Ovary (tissue), 9 donors: ENCODE results near the gene DTX1. TPM values are rescaled to one million over a fixed set of nuclear protein-coding genes. Genes with fewer than 3 reads are reported as not detected.

Source experiments
- DNase-seq, 5 donors: peaks; one replicate each; pipeline ENCODE4 v3.0.0-alpha.2; 2019 to 2020
- H3K27ac ChIP-seq, 2 donors: fragments of 200-600 bp; one replicate each; pipeline versions ENCODE4 v1.5.1 to v1.8.0; 2019 to 2022
- H3K27me3 ChIP-seq: fragments of 200-600 bp; one replicate; pipeline ENCODE4 v1.8.0; 2022
- H3K36me3 ChIP-seq: fragments of 200-600 bp; sonication (generic); one replicate; pipeline ENCODE4 v1.5.1; 2019
- H3K4me1 ChIP-seq: one replicate; pipeline ENCODE4 v1.8.1; 2013; ENCODE audit warnings: mild to moderate bottlenecking, moderate library complexity; ENCODE audit not compliant: insufficient read depth
- H3K4me3 ChIP-seq: fragments of 200-600 bp; sonication (generic); one replicate; pipeline ENCODE4 v1.5.1; 2017
- H3K9me3 ChIP-seq, 2 donors: fragments of 200-600 bp in 1 of 2; sonication (generic) in 1 of 2; one replicate each; pipeline versions ENCODE4 v1.5.1 to v1.8.1; 2013 to 2019; ENCODE audit warnings: mild to moderate bottlenecking in 1 of 2, moderate library complexity in 1 of 2
- EP300 ChIP-seq: sonication (generic); formaldehyde crosslinking; IDR thresholded peaks from one replicate; pipeline ENCODE4 v1.6.1; 2017; ENCODE audit warnings: antibody characterized with exemption
- POLR2A ChIP-seq: fragments of 450-650 bp; IDR thresholded peaks from one replicate; pipeline ENCODE4 v1.6.1; 2017; ENCODE audit warnings: antibody characterized with exemption, mild to moderate bottlenecking, moderate library complexity
- WGBS, 3 donors: extraction: QIAGEN DNeasy Blood & Tissue Kit in 1 of 3; methylation state at CpG; one replicate each; pipeline versions ENCODE4 v1.1.5 to v1.1.7; 2013 to 2017; 5-methylcytosine and 5-hydroxymethylcytosine counted together
- intact Hi-C, 4 donors: fragments of 100-400 bp; cut with DNase I; formaldehyde crosslinking; loops; one replicate each; pipeline versions ENCODE4 v1.11.0 to v1.15.1; 2022 to 2023
- polyA plus RNA-seq, 2 donors: library from polyadenylated mRNA; stranded (reverse); fragments of 200-250 nt in 1 of 2; fragments of 350-450 nt in 1 of 2; fragmentation: Illumina TruSeq in 1 of 2; extraction: RNeasy Lipid Tissue Mini Kit (QIAGEN cat#74804) in 1 of 2; gene quantifications; one replicate each; pipeline ENCODE4 v1.2.3, GENCODE V29; 2013 to 2014
- total RNA-seq, 7 donors: library from RNA; depleted of rRNA in 2 of 7; stranded (reverse); fragments of >200 nt in 2 of 7; fragmentation: NEBNext Ultra II Directional in 3 of 7; extraction: Animal tissue kit (Norgen Biotek cat#: 25700) in 3 of 7; gene quantifications; one replicate each; pipeline versions ENCODE4 v1.1.0 to v1.2.4, GENCODE V29; 2016 to 2023
- TF ChIP-seq, protein P1 (sequence below), 3 donors: fragments of 450-650 bp in 2 of 3; fragments of 200-600 bp in 1 of 3; IDR thresholded peaks; one replicate each; pipeline versions ENCODE4 v1.5.1 to v1.8.0; 2016 to 2022; ENCODE audit warnings: antibody characterized with exemption in 3 of 3, mild to moderate bottlenecking in 1 of 3
- donor health status: DM: no; HTN: no; CAD: no; lungs with moderate emphysema.
- donor health status: DM: no; HTN: no; CAD: no.
- donor health status: Bipolar disorder and iron deficiency.
- donor health status: DM: yes; HTN: yes; CAD: no.
- donor health status: DM: no; HTN: no; CAD: no.
- donor health status: DM: yes; HTN: yes; CAD: no.

Gene DTX1
- total and polyA plus RNA-seq, 9 donors: 0.56 to 5.5 (median 1.6) TPM

GRCh38 chr12:113144806-113145205, 88.3 kb downstream of the DTX1 start:
- H3K27ac ChIP-seq: no peak overlapping the region
- intact Hi-C loops: no loop called here
- H3K4me1 ChIP-seq: no peaks in the 10 kb centered on the region
- WGBS, 3 donors: 67 to 79% (median 67%) methylated on average over 5 of the region's 5 CpGs
- H3K36me3 ChIP-seq: no peaks in the 10 kb centered on the region
- DNase-seq: no peak
- H3K4me3 ChIP-seq: no peak overlapping the region
- TF ChIP-seq, protein P1, sequence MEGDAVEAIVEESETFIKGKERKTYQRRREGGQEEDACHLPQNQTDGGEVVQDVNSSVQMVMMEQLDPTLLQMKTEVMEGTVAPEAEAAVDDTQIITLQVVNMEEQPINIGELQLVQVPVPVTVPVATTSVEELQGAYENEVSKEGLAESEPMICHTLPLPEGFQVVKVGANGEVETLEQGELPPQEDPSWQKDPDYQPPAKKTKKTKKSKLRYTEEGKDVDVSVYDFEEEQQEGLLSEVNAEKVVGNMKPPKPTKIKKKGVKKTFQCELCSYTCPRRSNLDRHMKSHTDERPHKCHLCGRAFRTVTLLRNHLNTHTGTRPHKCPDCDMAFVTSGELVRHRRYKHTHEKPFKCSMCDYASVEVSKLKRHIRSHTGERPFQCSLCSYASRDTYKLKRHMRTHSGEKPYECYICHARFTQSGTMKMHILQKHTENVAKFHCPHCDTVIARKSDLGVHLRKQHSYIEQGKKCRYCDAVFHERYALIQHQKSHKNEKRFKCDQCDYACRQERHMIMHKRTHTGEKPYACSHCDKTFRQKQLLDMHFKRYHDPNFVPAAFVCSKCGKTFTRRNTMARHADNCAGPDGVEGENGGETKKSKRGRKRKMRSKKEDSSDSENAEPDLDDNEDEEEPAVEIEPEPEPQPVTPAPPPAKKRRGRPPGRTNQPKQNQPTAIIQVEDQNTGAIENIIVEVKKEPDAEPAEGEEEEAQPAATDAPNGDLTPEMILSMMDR (IDR thresholded peaks at IDR 0.05): no peak
- TF ChIP-seq POLR2A (no peak), EP300 (no peak)
- H3K9me3 ChIP-seq: no peaks in the 10 kb centered on the region
- H3K27me3 ChIP-seq: no peaks in the 10 kb centered on the region

GRCh38 chr12:113145720-113146551, 89.4 kb downstream of the DTX1 start:
- TF ChIP-seq EP300 (no peak), POLR2A (no peak)
- TF ChIP-seq, protein P1 (IDR thresholded peaks at IDR 0.05): no peak
- Histone ChIP-seq H3K27me3 (no peaks in the 10 kb centered on the region), H3K27ac (no peak overlapping the region), H3K4me1 (no peaks in the 10 kb centered on the region), H3K9me3 (no peaks in the 10 kb centered on the region), H3K36me3 (no peaks in the 10 kb centered on the region), H3K4me3 (no peak overlapping the region)
- WGBS, 3 donors: 70 to 77% (median 72%) methylated on average over 12 of the region's 12 CpGs
- intact Hi-C loops: no loop called here
- no peak for DNase-seq

- Histone ChIP-seq H3K27me3 (no peaks in the 10 kb centered on the region), H3K9me3 (no peaks in the 10 kb centered on the region), H3K27ac (no peak overlapping the region), H3K4me1 (no peaks in the 10 kb centered on the region), H3K36me3 (no peaks in the 10 kb centered on the region), H3K4me3 (no peak overlapping the region)
- WGBS, 3 donors: 75 to 87% (median 77%) methylated on average over 2 of the region's 2 CpGs
- intact Hi-C loops: no loop called here
- no peak for TF ChIP-seq POLR2A
- TF ChIP-seq EP300: no peak
- TF ChIP-seq, protein P1 (IDR thresholded peaks at IDR 0.05): no peak
- DNase-seq: no peak
These were observed 90.5 kb downstream of the DTX1 start for GRCh38 chr12:113146999-113147398.

Other genes with a start within 250 kb of the DTX1 start
- 10 to 100 TPM in 2 of 7 donors, 1 to 10 TPM in 5; 5.2 to 14.8 (median 7.5) TPM for gene OAS1, start 149.8 kb upstream of the DTX1 start, total RNA-seq
- 10 to 100 TPM; 12.1 to 47.5 TPM for gene OAS1, start 149.8 kb upstream of the DTX1 start, polyA plus RNA-seq
- 10 to 100 TPM in 2 of 7 donors, 1 to 10 TPM in 5; 2.3 to 12.6 (median 7.6) TPM for gene OAS3, start 118.3 kb upstream of the DTX1 start, total RNA-seq
- 10 to 100 TPM in 1 of 2 donors, 1 to 10 TPM in 1; 8.1 to 26.2 TPM for gene OAS3, start 118.3 kb upstream of the DTX1 start, polyA plus RNA-seq
- gene OAS2, start 78.2 kb upstream of the DTX1 start, total RNA-seq: 1 to 10 TPM; 1.4 to 6.2 (median 2.9) TPM
- 10 to 100 TPM in 1 of 2 donors, 1 to 10 TPM in 1; 5.6 to 57.0 TPM for gene OAS2, start 78.2 kb upstream of the DTX1 start, polyA plus RNA-seq
- 1 to 10 TPM in 4 of 7 donors, under 1 TPM in 1, not detected in 2; 0.36 to 5.1 (median 1.3) TPM for gene RASAL1, start 79.0 kb downstream of the DTX1 start, total RNA-seq
- under 1 TPM; 0.05 to 0.42 TPM for gene RASAL1, start 79.0 kb downstream of the DTX1 start, polyA plus RNA-seq
- 10 to 100 TPM in 1 of 7 donors, 1 to 10 TPM in 3, under 1 TPM in 1, not detected in 2; 0.72 to 38.3 (median 1.6) TPM for gene CFAP73, start 93.0 kb downstream of the DTX1 start, total RNA-seq
- gene CFAP73, start 93.0 kb downstream of the DTX1 start, polyA plus RNA-seq: under 1 TPM in 1 of 2 donors, not detected in 1; 0.15 TPM
- gene DDX54, start 128.7 kb downstream of the DTX1 start, total RNA-seq: 10 to 100 TPM; 54.0 to 77.5 (median 71.4) TPM
- 10 to 100 TPM; 10.8 to 42.4 TPM for gene DDX54, start 128.7 kb downstream of the DTX1 start, polyA plus RNA-seq
- gene RITA1, start 129.0 kb downstream of the DTX1 start, total RNA-seq: 10 to 100 TPM; 13.6 to 19.4 (median 15.4) TPM
- gene RITA1, start 129.0 kb downstream of the DTX1 start, polyA plus RNA-seq: 10 to 100 TPM in 1 of 2 donors, 1 to 10 TPM in 1; 6.8 to 11.0 TPM
- gene TPCN1, start 164.7 kb downstream of the DTX1 start, total RNA-seq: 10 to 100 TPM; 29.8 to 65.6 (median 54.8) TPM
- 10 to 100 TPM; 28.0 to 40.3 TPM for gene TPCN1, start 164.7 kb downstream of the DTX1 start, polyA plus RNA-seq